ENCODE data around the gene SLC44A1.

GRCh38 chr9:105295201-105295550, 50.7 kb downstream of the SLC44A1 start:
- no peak for TF ChIP-seq SREBF1 (IDR thresholded peaks at IDR 0.05; ENCODE audit: low read length)
- TF ChIP-seq FOS (IDR thresholded peaks at IDR 0.05; ENCODE audit: borderline replicate concordance, extremely low read depth, insufficient read length), result no peak
- TF ChIP-seq MYC (IDR thresholded peaks at IDR 0.05; ENCODE audit: insufficient read depth, insufficient read length, insufficient replicate concordance, low read length, severe bottlenecking), result no peak
- TF ChIP-seq ZZZ3 (IDR thresholded peaks at IDR 0.05; ENCODE audit: control insufficient read depth, insufficient read length, low read depth), result no peak
- no peak for TF ChIP-seq EP300 (IDR thresholded peaks at IDR 0.05; ENCODE audit: borderline replicate concordance in 1 of 2, control insufficient read depth in 1 of 2, low read depth in 2 of 2, low read length in 2 of 2)
- TF ChIP-seq CTCF (IDR thresholded peaks at IDR 0.05 in 2 of 3, conservative IDR thresholded peaks at IDR 0.05 in 1 of 3; ENCODE audit: control insufficient read depth in 2 of 3, extremely low read depth in 1 of 3, insufficient read depth in 1 of 3, low read depth in 3 of 3, low read length in 3 of 3), result no peak
- no peak for TF ChIP-seq JUND (IDR thresholded peaks at IDR 0.05; ENCODE audit: low read depth, low read length)
- TF ChIP-seq CHD2 (IDR thresholded peaks at IDR 0.05; ENCODE audit: borderline replicate concordance, low read depth, low read length), result no peak
- no peak for TF ChIP-seq NKRF (conservative IDR thresholded peaks at IDR 0.05)
- TF ChIP-seq EZH2 (IDR thresholded peaks at IDR 0.05; ENCODE audit: borderline replicate concordance, control insufficient read depth, low read depth, low read length), result no peak
- no peak for TF ChIP-seq CREM (IDR thresholded peaks at IDR 0.05; ENCODE audit: low read depth)
- no peak for TF ChIP-seq SIN3A (IDR thresholded peaks at IDR 0.05; ENCODE audit: low read depth, low read length)
- TF ChIP-seq POLR2AphosphoS5 (IDR thresholded peaks at IDR 0.05; ENCODE audit: low read length), result no peak

All from GM12878 (cell line).